DOHH2 (cell line): ENCODE measurements around the gene MRPL43.

Source experiments
- CTCF ChIP-seq: fragments of 200-600 bp; sonication (generic); IDR thresholded peaks from one replicate; pipeline ENCODE4 v1.5.1; 2014; ENCODE audit warnings: antibody characterized with exemption, mild to moderate bottlenecking, low read depth, low read length; ENCODE audit not compliant: poor library complexity, severe bottlenecking
- EZH2phosphoT487 ChIP-seq: fragments of 200-600 bp; sonication (generic); IDR thresholded peaks from 2 replicates; pipeline ENCODE4 v1.6.1; 2017; ENCODE audit warnings: borderline replicate concordance, mild to moderate bottlenecking, antibody characterized with exemption, low read length, moderate library complexity, mixed read lengths

GRCh38 chr10:100939763-100940344 lies 47.4 kb downstream of the MRPL43 start:
- TF ChIP-seq CTCF (no peak), EZH2phosphoT487 (no peak)
